ENCODE measurements around the gene YIPF5.

YIPF5 gene

GRCh38 chr5:144170276-144171024, at the start of gene YIPF5, which contains the start of gene KCTD16:
TSS of gene YIPF5 (minus strand) at chr5:144170659. CDS start at chr5:144169955, 704 bp downstream.
TSS of gene KCTD16 (plus strand) at chr5:144170873.
- peak; percentile 95 for DNase-seq (ENCODE audit: low read depth)

DNA sequence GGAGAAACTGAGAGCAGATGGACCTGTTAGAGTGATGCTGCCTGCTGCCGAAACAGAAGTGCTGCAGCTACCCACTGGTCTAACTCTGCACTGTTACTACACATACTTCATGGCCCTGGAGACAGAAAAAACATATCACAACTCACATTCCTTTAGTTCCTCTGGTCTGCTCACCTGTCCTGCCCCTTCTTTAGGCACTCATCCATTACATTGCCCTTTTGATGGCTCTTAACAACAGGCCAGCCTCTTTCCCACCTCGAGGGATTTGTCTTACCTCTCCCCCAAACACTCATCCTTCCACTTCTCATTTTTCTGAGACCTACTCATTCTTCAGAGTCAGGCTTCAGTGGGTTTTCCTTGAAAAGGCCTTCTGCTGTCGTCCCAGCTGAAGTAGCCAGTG, 49.4 kb upstream of the YIPF5 start:
- DNase-seq (ENCODE audit: low read depth) = no peak

DNA sequence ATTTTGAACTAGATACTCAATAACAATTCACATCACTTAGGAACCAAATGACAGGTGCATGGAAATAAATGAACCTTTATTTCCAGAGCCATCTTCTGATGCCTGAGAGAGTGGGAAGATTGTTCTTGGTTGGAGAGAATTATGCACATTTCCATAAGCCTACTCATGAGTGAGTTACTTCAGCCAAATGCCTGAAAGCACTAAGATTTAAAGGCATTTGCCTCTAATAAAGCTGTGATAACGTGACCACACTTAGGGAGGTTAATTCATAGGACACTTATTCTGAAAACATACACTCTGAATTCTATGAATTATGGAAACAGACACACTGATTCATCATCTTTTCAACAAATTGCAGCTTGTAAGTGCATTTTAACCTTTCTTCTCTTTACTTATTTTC, 40.2 kb upstream of the YIPF5 start:
- no peak for DNase-seq (ENCODE audit: low read depth)

DNA sequence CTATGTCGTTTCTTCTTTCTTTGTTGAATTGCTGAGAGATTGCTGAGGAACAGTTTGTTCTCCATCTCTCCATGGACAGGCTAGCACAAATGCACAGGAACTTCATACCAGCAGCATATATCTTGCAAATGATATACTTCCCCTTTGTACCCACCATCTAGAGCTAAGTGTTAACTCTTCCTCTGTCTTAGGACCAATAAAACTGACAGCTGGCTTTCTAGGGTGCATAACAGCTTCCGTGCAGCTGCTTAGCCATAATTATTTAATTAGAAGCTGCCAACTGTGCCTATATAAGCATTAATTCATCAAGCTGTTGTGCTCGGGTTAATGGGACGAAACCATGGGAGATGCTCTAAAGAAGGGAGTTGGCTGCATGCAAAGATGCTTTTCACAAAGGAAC, 38.9 kb upstream of the YIPF5 start:
- DNase-seq (ENCODE audit: low read depth) = no peak

- no peak for DNase-seq (ENCODE audit: low read depth)
These were observed 37.5 kb upstream of the YIPF5 start for GRCh38 chr5:144207875-144208444.

DNA sequence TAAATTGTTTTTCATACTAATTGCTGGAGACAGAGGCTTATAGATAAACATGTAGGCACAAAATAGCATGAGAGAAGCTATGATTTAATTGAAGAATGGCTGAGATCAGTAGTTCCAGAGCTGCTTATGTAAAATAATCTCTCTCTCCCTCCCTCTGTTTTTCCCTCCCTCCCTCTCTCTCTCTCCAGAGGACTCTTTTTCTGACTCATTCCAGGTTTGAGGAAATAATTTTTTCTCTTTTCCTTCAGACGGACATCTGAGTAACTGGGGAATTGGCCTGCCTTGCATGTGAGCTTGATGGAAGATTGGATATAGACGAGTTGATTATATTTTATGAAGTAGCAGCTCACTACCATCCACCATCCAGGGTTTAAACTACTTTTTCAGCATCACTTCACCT, 35.7 kb upstream of the YIPF5 start:
- no peak for DNase-seq (ENCODE audit: low read depth)

DNA sequence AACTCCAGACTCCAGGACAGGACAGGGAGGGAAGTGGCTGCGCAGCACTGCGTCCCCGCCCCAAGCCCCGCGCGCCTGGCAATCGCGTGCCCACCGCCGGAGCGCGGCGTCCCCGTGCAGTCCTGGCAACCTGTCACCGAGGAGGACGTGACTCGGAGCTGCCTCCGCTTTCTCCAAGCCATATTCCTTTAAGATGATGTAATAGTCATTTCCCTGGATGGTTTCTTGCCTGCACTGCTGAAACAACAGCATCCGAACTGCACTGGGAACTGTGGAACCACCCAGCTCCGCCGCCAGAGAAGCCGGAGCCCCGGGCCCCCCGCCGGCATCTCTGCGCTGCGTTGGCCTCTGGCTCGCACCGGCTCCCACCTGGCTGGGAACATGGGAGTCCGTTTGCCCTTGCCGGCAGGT, 34.7 kb upstream of the YIPF5 start:
- no peak for DNase-seq (ENCODE audit: low read depth)

GRCh38 chr5:144203750-144204596, 33.5 kb upstream of the YIPF5 start:
- no peak for DNase-seq (ENCODE audit: low read depth)

DNA sequence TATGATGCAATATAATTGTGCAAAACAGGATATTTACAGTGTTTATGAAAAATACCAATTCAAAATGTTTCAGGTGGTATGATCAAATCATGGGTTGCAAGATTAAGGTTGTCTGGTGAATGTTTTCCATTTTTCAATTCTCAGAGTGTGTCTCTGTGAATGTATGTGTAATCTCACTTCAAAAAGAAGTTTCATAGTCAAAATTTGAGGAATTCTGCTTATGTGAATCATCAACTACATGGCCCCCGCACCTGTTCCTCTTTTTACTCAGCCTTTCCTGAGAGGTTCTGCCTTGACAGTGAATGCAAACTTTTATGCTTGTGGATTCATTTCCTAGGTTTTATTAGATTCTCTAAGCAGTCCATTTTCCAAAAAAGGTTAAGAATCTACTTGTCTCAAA, 32.3 kb upstream of the YIPF5 start:
- no peak for DNase-seq (ENCODE audit: low read depth)

- DNase-seq (ENCODE audit: low read depth) = no peak
These were observed 31.6 kb upstream of the YIPF5 start for GRCh38 chr5:144202072-144202471.

DNA sequence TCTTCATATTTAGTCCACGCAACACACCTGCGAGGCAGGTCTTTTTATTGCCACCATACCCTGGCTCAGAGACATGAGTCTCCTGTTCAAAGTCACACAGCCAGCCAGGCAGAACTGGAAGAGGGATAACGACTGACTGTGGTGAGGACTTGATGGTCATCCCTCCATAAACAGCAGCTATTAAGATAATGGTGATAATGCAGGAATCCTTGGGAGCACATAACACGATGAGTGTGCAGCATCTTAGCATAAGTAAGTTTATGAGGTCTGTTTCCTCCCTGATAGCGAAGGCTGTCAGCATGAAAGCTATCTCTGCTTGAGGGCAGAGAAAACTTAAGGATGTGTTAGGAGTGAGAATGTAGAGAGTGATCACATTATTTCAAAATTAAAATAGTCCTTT, 31.1 kb upstream of the YIPF5 start:
- no peak for DNase-seq (ENCODE audit: low read depth)

GRCh38 chr5:144198386-144198785, 27.9 kb upstream of the YIPF5 start:
- no peak for DNase-seq (ENCODE audit: low read depth)

GRCh38 chr5:144196612-144197011, 26.2 kb upstream of the YIPF5 start:
- DNase-seq (ENCODE audit: low read depth) = no peak

GRCh38 chr5:144195448-144195847, 25.0 kb upstream of the YIPF5 start:
- DNase-seq (ENCODE audit: low read depth) = no peak

GRCh38 chr5:144194144-144194543, 23.7 kb upstream of the YIPF5 start:
- DNase-seq (ENCODE audit: low read depth) = no peak

DNA sequence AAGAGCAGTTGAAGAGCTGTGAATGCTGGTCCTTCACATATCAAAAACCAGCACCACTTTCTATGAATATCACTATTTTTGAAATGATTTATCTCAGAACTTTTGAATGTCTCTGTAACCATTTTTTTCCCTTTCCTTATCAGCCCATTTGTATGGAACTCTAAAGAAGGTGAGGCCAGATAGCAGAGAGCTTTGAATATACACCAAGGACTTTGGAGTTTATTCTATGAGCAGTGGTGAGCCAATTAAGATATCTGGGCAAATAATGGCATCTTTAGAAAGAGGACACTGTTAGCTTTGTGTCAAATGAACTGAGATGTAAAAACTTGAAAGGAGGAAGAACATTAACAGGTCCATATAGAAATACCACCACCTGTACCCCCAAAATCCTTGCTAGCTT, 22.2 kb upstream of the YIPF5 start:
- DNase-seq (ENCODE audit: low read depth) = no peak

- DNase-seq (ENCODE audit: low read depth) = no peak
These were observed 21.5 kb upstream of the YIPF5 start for GRCh38 chr5:144191998-144192397.

DNA sequence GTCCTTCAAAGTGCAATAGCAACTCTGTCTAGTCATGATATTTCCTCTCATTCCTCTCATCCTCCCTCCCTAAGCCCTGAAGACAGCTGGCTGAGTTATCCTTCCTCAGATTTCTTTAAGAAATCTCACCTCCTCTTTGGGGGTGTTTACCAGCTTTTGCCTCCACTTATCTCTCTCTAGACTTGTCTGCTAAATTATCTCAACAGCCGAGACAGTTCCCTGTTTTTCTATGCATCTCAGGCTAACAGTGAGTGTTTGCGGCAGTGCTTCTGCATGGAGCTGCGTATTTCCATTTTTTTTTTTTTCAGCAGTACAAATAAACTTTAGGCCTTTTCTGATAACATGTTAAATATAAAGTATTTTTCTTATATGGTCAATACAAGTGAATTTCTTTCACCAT, 21.1 kb upstream of the YIPF5 start:
- no peak for DNase-seq (ENCODE audit: low read depth)

GRCh38 chr5:144189800-144190429, 19.5 kb upstream of the YIPF5 start:
- DNase-seq (ENCODE audit: low read depth) = peak; percentile 60

DNA sequence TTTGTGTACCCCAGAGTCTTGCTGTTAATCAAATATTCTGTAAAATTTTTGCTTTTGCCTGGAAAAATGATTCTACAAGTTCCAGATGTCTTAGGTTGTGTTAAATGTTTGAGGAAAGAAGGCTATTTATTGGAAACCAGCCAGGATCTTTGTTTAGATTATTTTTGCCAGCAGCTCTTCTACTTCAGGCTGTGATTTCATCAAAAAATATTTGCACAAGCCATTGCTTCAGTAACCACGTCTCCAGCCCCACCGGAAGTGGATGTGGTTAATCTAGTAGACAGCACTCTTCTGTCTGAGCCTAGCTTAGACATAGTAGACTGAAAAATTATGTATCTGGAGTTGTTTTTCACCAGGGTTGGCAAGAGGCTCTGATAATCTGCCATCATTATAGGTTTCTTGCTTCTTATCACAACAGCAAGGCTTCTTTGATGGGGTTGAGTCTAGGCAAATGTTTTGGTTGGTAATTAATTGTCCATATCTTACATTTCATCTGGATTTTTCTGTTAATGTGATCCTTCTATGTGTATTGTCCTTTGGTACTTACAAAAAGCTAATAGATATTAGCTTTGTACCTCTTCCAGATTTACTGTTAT, 17.3 kb upstream of the YIPF5 start:
- peak; percentile 67 for DNase-seq (ENCODE audit: low read depth)

GRCh38 chr5:144183254-144183889, 12.9 kb upstream of the YIPF5 start:
- no peak for DNase-seq (ENCODE audit: low read depth)

DNA sequence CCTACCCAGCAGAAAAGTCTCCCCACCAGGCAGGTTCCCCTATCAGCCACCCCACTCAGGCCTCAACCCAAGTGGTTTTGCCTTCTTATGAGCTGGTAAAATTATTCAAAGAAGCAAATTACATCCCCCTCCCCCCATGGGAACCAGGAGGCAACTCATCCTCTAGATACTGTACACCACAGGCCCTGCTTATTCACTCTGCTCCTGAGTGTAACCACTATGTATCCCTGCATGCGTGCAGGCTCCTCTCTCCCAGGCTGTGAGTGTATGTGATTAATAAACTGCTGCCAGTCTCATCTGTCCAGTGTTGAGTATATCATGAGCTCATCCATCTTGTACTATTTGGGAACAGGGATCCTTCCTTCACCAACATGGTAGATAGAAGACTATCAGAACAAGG, 8.8 kb upstream of the YIPF5 start:
- no peak for DNase-seq (ENCODE audit: low read depth)

All from stimulated activated CD8-positive, alpha-beta memory T cell treated with anti-CD3 and anti-CD28 coated beads, Interleukin-12 subunit alpha, Interleukin-12 subunit beta, amount 100 ng/mL, for 1 hour (primary cell).